DOHH2 (cell line): ENCODE data around the gene NSMCE1.
A peak's percentile ranks its signal among the peaks of the same experiment; 100 is the strongest.

ENCODE experiments used
- H3F3A ChIP-seq: fragments of 200-600 bp; sonication (generic), shearing (Covaris generic); 2 replicates; pipeline ENCODE4 v1.6.0; 2016; ENCODE audit warnings: antibody characterized with exemption, mild to moderate bottlenecking; ENCODE audit not compliant: control insufficient read depth, insufficient read depth
- H3K27ac ChIP-seq: fragments of 200-600 bp; sonication (generic); 2 replicates; pipeline ENCODE4 v1.5.1; 2014; ENCODE audit warnings: low read depth, mild to moderate bottlenecking, low read length, moderate library complexity
- H3K27me3 ChIP-seq: fragments of 200-600 bp; sonication (generic); 2 replicates; pipeline ENCODE4 v1.6.1; 2014; ENCODE audit warnings: mild to moderate bottlenecking, low read length, mixed read lengths; ENCODE audit not compliant: control insufficient read depth
- H3K36me3 ChIP-seq: fragments of 200-600 bp; sonication (generic); 2 replicates; pipeline ENCODE4 v1.6.1; 2014; ENCODE audit warnings: mild to moderate bottlenecking, low read length, moderate library complexity, mixed read lengths; ENCODE audit not compliant: control insufficient read depth
- H3K4me1 ChIP-seq: fragments of 200-600 bp; sonication (generic); 2 replicates; pipeline ENCODE4 v1.6.1; 2014; ENCODE audit warnings: mild to moderate bottlenecking, low read length, mixed read lengths; ENCODE audit not compliant: control insufficient read depth
- H3K4me2 ChIP-seq: fragments of 200-600 bp; sonication (generic); 2 replicates; pipeline ENCODE4 v1.6.0; 2014; ENCODE audit warnings: mild to moderate bottlenecking, low read length, moderate library complexity
- H3K4me3 ChIP-seq: fragments of 200-600 bp; sonication (generic); 2 replicates; pipeline ENCODE4 v1.5.1; 2014; ENCODE audit warnings: mild to moderate bottlenecking, low read length, mixed read lengths
- H3K79me2 ChIP-seq: fragments of 200-600 bp; sonication (generic); 2 replicates; pipeline ENCODE4 v1.6.1; 2014; ENCODE audit warnings: mild to moderate bottlenecking, low read length, mixed read lengths; ENCODE audit not compliant: control insufficient read depth
- H3K9me2 ChIP-seq: fragments of 200-600 bp; sonication (generic); replicated peaks from 2 replicates; pipeline ENCODE4 v1.6.1; 2014; ENCODE audit warnings: mild to moderate bottlenecking, low read length, mixed read lengths; ENCODE audit not compliant: control insufficient read depth
- H3K9me3 ChIP-seq: fragments of 200-600 bp; sonication (generic); 2 replicates; pipeline ENCODE4 v1.6.1; 2014; ENCODE audit warnings: antibody characterized with exemption, low read length, mixed read lengths; ENCODE audit not compliant: control insufficient read depth, insufficient read depth
- H4K20me1 ChIP-seq: fragments of 200-600 bp; sonication (generic); 2 replicates; pipeline ENCODE4 v1.6.0; 2014; ENCODE audit warnings: low read depth, mild to moderate bottlenecking, antibody characterized with exemption, low read length, moderate library complexity; ENCODE audit not compliant: control insufficient read depth, insufficient read depth
- EZH2phosphoT487 ChIP-seq: fragments of 200-600 bp; sonication (generic); IDR thresholded peaks from 2 replicates; pipeline ENCODE4 v1.6.1; 2017; ENCODE audit warnings: borderline replicate concordance, mild to moderate bottlenecking, antibody characterized with exemption, low read length, moderate library complexity, mixed read lengths
- TF ChIP-seq, protein P1 (sequence below): fragments of 200-600 bp; sonication (generic); IDR thresholded peaks from one replicate; pipeline ENCODE4 v1.5.1; 2014; ENCODE audit warnings: antibody characterized with exemption, mild to moderate bottlenecking, low read depth, low read length; ENCODE audit not compliant: poor library complexity, severe bottlenecking

Gene NSMCE1

DNA sequence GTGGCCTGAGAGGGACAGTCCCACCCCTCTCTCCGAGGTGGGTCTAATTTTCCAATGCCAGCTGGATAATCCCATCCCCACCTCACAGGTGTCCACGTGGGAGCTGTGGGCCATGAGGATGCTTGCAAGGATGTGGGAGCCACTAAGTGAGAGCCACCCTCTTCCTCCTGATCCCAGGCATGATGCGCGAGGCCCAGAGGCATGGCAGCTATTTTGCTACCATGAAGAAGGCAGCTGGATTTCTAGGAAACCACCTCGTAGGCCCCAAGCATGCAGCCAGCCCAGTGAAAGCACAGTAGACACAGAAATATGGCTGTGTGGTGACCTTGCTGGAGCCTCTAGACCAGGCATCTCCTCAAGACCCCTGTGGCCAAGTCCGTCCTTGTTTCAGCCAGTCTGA, 44.9 kb downstream of the NSMCE1 start:
- Histone ChIP-seq H4K20me1 (no peaks in the 10 kb centered on the region), H3K4me1 (peaks cover 41% of the 10 kb centered on the region), H3F3A (no peaks in the 10 kb centered on the region; the same call in 1 of the 2 replicates), H3K9me3 (no peaks in the 10 kb centered on the region), H3K4me3 (no peak overlapping the region), H3K4me2 (no peak overlapping the region), H3K27me3 (no peaks in the 10 kb centered on the region), H3K79me2 (no peaks in the 10 kb centered on the region), H3K36me3 (peaks cover 5% of the 10 kb centered on the region), H3K9me2 (no peaks in the 10 kb centered on the region), H3K27ac (no peak overlapping the region)
- TF ChIP-seq, protein P1, sequence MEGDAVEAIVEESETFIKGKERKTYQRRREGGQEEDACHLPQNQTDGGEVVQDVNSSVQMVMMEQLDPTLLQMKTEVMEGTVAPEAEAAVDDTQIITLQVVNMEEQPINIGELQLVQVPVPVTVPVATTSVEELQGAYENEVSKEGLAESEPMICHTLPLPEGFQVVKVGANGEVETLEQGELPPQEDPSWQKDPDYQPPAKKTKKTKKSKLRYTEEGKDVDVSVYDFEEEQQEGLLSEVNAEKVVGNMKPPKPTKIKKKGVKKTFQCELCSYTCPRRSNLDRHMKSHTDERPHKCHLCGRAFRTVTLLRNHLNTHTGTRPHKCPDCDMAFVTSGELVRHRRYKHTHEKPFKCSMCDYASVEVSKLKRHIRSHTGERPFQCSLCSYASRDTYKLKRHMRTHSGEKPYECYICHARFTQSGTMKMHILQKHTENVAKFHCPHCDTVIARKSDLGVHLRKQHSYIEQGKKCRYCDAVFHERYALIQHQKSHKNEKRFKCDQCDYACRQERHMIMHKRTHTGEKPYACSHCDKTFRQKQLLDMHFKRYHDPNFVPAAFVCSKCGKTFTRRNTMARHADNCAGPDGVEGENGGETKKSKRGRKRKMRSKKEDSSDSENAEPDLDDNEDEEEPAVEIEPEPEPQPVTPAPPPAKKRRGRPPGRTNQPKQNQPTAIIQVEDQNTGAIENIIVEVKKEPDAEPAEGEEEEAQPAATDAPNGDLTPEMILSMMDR, result no peak
- no peak for TF ChIP-seq EZH2phosphoT487

DNA sequence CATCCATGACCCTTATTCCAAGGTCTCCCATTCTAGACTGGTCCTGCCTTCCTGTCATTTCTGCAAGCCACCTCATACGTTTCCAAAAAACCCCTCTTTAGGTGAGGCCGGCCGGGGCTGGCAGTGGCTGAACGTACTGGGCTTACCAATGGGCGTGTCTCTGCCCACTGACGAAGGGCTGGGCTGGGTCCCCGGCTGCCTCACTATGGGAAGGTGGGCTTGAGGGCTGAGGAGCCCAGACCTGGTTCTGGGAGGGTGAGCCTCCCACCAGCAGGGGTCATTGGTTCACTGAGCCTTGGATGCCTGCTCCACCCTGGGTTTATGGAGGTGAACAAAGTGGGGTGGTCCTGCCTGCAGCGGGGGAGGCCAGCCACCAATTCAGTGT, 45.4 kb downstream of the NSMCE1 start:
- Histone ChIP-seq H3K4me3 (no peak overlapping the region), H3K27me3 (no peaks in the 10 kb centered on the region), H3K9me3 (no peaks in the 10 kb centered on the region), H3K27ac (no peak overlapping the region), H3K79me2 (no peaks in the 10 kb centered on the region), H3F3A (no peaks in the 10 kb centered on the region; the same call in 1 of the 2 replicates), H3K4me1 (peaks cover 40% of the 10 kb centered on the region), H3K9me2 (no peaks in the 10 kb centered on the region), H3K4me2 (no peak overlapping the region), H4K20me1 (no peaks in the 10 kb centered on the region), H3K36me3 (peaks cover 5% of the 10 kb centered on the region)
- TF ChIP-seq EZH2phosphoT487, result no peak
- TF ChIP-seq, protein P1, result peak; percentile 24

DNA sequence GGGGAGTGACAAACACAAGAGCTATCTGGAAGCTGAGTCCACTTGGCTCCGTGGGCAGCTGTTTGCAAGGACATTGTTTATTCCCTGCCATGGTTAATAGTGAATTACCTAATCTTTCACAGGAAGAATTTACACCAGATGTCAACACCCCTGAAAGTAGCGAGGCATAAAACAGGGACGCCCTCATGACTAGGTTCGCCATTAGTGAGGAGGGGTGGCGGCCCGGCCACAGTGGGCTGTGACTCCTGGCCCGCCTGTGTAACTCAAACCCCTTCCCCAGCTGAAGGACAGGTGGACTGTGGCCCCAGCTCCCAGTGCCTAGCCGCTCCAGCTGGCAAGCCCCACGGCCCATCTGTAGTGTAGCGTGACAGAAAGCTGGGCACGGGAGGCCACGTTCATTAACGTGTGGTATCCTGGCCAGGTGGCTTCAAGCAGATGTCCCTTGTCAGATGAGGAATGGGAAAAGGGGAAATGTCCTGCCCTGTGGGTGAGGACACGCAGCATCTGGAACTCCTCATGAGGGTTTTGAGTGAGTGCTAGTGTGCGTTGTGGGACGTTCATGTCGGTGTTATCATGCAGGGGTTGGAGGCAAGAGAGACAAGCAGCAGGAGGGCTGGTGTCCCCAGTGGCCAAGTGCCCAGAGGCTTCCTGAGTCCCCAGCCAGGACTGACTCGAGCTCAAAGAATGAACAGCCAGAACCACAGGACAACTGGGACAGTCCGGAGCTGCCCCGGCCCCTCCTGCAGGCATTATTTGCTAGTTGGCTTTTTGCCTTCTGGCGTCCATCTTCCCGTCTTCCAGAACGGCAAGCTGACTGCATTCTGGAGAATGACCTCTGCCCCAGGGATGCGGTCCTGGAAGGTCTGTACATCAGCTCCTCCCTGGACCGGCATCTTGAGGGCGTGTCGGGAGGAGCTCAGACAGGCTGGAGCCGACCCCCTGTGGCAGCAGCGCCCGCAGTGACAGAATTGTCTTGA, 46.0 kb downstream of the NSMCE1 start:
- Histone ChIP-seq H4K20me1 (no peaks in the 10 kb centered on the region), H3K9me2 (no peaks in the 10 kb centered on the region), H3K27ac (no peak overlapping the region), H3K79me2 (no peaks in the 10 kb centered on the region), H3K4me2 (no peak overlapping the region), H3K4me1 (peaks cover 34% of the 10 kb centered on the region), H3K4me3 (no peak overlapping the region), H3F3A (no peaks in the 10 kb centered on the region; the same call in 1 of the 2 replicates), H3K36me3 (peaks cover 5% of the 10 kb centered on the region), H3K27me3 (no peaks in the 10 kb centered on the region), H3K9me3 (no peaks in the 10 kb centered on the region)
- TF ChIP-seq, protein P1, result no peak
- no peak for TF ChIP-seq EZH2phosphoT487
